Hepatocyte (in vitro differentiated cells): ENCODE results near the gene RASSF3. TPM values are rescaled to one million over a fixed set of nuclear protein-coding genes. Genes with fewer than 3 reads are reported as not detected.

Experiments
- DNase-seq: peaks from one replicate; pipeline ENCODE4 v3.0.0-alpha.2; 2016; ENCODE audit warnings: low spot score
- H2AFZ ChIP-seq: fragments of 200-600 bp; sonication (generic); 2 replicates; pipeline ENCODE4 v1.6.0; 2016; ENCODE audit warnings: antibody characterized with exemption, mild to moderate bottlenecking
- H3K27ac ChIP-seq: fragments of 200-600 bp; sonication (generic); 2 replicates; pipeline ENCODE4 v1.5.1; 2016; ENCODE audit warnings: mild to moderate bottlenecking
- H3K27me3 ChIP-seq: fragments of 200-600 bp; sonication (generic); 2 replicates; pipeline ENCODE4 v1.6.1; 2016
- H3K36me3 ChIP-seq: fragments of 200-600 bp; sonication (generic); replicated peaks from 2 replicates; pipeline ENCODE4 v1.5.1; 2016; ENCODE audit warnings: low read depth; ENCODE audit not compliant: insufficient read depth
- H3K4me1 ChIP-seq: fragments of 200-600 bp; sonication (generic); 2 replicates; pipeline ENCODE4 v1.5.1; 2016; ENCODE audit warnings: mild to moderate bottlenecking, moderate library complexity; ENCODE audit not compliant: insufficient read depth
- H3K4me2 ChIP-seq: fragments of 200-600 bp; sonication (generic); 2 replicates; pipeline ENCODE4 v1.6.0; 2016
- H3K4me3 ChIP-seq: fragments of 200-600 bp; sonication (generic); 2 replicates; pipeline ENCODE4 v1.5.1; 2016; ENCODE audit warnings: mild to moderate bottlenecking
- H3K79me2 ChIP-seq: fragments of 200-600 bp; sonication (generic); 2 replicates; pipeline ENCODE4 v1.6.0; 2017; ENCODE audit warnings: mild to moderate bottlenecking
- H3K9me2 ChIP-seq: fragments of 200-600 bp; sonication (generic); replicated peaks from 2 replicates; pipeline ENCODE4 v1.6.0; 2017; ENCODE audit warnings: mild to moderate bottlenecking; ENCODE audit not compliant: insufficient read depth
- H3K9me3 ChIP-seq: fragments of 200-600 bp; sonication (generic); 2 replicates; pipeline ENCODE4 v1.5.1; 2016; ENCODE audit warnings: low read depth, mild to moderate bottlenecking
- H4K20me1 ChIP-seq: fragments of 200-600 bp; sonication (generic); 2 replicates; pipeline ENCODE4 v1.6.0; 2016; ENCODE audit warnings: mild to moderate bottlenecking; ENCODE audit not compliant: insufficient read depth, poor library complexity, severe bottlenecking
- EZH2 ChIP-seq: fragments of 200-600 bp; sonication (generic); IDR thresholded peaks from 2 replicates; pipeline ENCODE4 v1.6.1; 2016; ENCODE audit warnings: antibody characterized with exemption, mild to moderate bottlenecking, borderline replicate concordance
- EZH2phosphoT487 ChIP-seq: fragments of 200-600 bp; sonication (generic); IDR thresholded peaks from one replicate; pipeline ENCODE4 v1.6.1; 2018; ENCODE audit warnings: antibody characterized with exemption, mild to moderate bottlenecking, low read depth, moderate library complexity; ENCODE audit not compliant: unreplicated experiment, severe bottlenecking
- WGBS: methylation state at CpG from one replicate; pipeline ENCODE4 v1.1.6; 2016; ENCODE audit warnings: low lambda C conversion rate; ENCODE audit errors: missing lambda C conversion rate; 5-methylcytosine and 5-hydroxymethylcytosine counted together
- polyA plus RNA-seq: library from polyadenylated mRNA; unstranded; fragments of >200 nt; fragmentation: Nextera tagmentation; extraction: Ambion mirVana; gene quantifications from 2 replicates; pipeline ENCODE4 v1.2.1, GENCODE V29; 2016
- total RNA-seq: library from RNA; depleted of rRNA; stranded (reverse); fragments of >200 nt; gene quantifications from 2 replicates; pipeline ENCODE4 v1.2.3, GENCODE V29; 2014
- TF ChIP-seq, protein P1 (sequence below): fragments of 200-600 bp; sonication (generic); IDR thresholded peaks from 2 replicates; pipeline ENCODE4 v1.5.1; 2016; ENCODE audit warnings: antibody characterized with exemption, mild to moderate bottlenecking; ENCODE audit not compliant: poor library complexity

The RASSF3 gene
- total and polyA plus RNA-seq, 2 experiments from 2014 or later = 7.8 to 22.3 TPM

DNA sequence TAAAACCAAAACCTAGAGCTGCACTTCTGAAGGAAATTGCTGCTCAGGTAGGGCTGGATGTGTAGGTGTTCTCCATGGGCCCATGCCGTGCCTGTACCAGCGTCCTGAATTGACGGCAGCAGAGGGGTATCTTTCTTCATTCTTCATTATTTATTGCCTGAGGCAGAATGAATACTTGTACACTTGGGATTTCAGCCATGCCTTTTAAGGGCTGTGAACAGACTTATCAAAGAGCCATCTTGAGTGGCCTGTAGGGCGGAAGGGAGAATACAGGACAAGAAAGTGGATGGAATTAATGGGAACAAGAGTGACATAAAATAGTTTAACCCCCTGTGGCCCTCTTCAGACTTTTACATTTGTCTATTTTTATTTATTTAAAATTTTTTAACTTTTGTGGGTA is 61.4 kb downstream of the RASSF3 start:
- no peak overlapping the region for H3K27ac ChIP-seq
- peaks cover 33% of the 10 kb centered on the region for H3K79me2 ChIP-seq
- H2AFZ ChIP-seq = no peak overlapping the region
- H3K4me3 ChIP-seq = no peak overlapping the region
- no peaks in the 10 kb centered on the region for H3K27me3 ChIP-seq
- H4K20me1 ChIP-seq = no peaks in the 10 kb centered on the region
- DNase-seq = no peak
- no peaks in the 10 kb centered on the region for H3K36me3 ChIP-seq
- peaks cover 42% of the 10 kb centered on the region for H3K4me1 ChIP-seq
- no peak overlapping the region for H3K4me2 ChIP-seq
- no peak for TF ChIP-seq EZH2
- TF ChIP-seq, protein P1, sequence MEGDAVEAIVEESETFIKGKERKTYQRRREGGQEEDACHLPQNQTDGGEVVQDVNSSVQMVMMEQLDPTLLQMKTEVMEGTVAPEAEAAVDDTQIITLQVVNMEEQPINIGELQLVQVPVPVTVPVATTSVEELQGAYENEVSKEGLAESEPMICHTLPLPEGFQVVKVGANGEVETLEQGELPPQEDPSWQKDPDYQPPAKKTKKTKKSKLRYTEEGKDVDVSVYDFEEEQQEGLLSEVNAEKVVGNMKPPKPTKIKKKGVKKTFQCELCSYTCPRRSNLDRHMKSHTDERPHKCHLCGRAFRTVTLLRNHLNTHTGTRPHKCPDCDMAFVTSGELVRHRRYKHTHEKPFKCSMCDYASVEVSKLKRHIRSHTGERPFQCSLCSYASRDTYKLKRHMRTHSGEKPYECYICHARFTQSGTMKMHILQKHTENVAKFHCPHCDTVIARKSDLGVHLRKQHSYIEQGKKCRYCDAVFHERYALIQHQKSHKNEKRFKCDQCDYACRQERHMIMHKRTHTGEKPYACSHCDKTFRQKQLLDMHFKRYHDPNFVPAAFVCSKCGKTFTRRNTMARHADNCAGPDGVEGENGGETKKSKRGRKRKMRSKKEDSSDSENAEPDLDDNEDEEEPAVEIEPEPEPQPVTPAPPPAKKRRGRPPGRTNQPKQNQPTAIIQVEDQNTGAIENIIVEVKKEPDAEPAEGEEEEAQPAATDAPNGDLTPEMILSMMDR = no peak
- TF ChIP-seq EZH2phosphoT487 = no peak
- no peaks in the 10 kb centered on the region for H3K9me3 ChIP-seq
- no peaks in the 10 kb centered on the region for H3K9me2 ChIP-seq
- WGBS = 87% methylated on average over 4 of the region's 4 CpGs

DNA sequence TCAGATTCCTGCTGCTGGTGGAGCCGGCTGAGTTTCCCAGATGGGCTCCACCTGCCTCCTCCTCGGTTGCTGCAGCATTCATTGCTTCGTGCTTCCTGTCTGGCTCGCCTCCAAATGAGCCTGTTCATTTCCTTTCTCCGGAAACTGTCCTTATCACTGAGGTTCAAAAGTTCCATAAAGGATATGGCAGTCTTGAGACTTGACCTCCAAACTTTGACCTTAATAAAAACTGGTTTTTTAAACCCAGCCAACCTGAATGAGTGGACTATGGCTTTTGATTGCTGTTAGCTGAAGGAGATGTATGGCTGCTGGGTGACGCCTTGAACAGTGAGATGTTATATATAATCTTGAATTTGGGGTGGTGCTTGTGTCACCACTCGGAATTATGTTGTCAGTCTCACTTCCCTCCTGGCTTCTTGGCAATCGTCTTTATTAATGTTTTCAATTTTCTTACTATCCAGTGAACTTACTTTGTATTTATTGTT is 62.7 kb downstream of the RASSF3 start:
- no peaks in the 10 kb centered on the region for H3K36me3 ChIP-seq
- H3K79me2 ChIP-seq = peaks cover 28% of the 10 kb centered on the region
- peak; percentile 58 for DNase-seq
- H3K9me3 ChIP-seq = no peaks in the 10 kb centered on the region
- WGBS = 38% methylated on average over 8 of the region's 8 CpGs
- H4K20me1 ChIP-seq = no peaks in the 10 kb centered on the region
- H2AFZ ChIP-seq = no peak overlapping the region
- H3K9me2 ChIP-seq = no peaks in the 10 kb centered on the region
- peak overlapping the region; percentile 42 for H3K4me2 ChIP-seq
- H3K27me3 ChIP-seq = no peaks in the 10 kb centered on the region
- TF ChIP-seq EZH2phosphoT487 (no peak), EZH2 (no peak)
- TF ChIP-seq, protein P1 = no peak
- peak overlapping the region; percentile 35 for H3K27ac ChIP-seq
- H3K4me3 ChIP-seq = no peak overlapping the region
- peaks cover 37% of the 10 kb centered on the region for H3K4me1 ChIP-seq

DNA sequence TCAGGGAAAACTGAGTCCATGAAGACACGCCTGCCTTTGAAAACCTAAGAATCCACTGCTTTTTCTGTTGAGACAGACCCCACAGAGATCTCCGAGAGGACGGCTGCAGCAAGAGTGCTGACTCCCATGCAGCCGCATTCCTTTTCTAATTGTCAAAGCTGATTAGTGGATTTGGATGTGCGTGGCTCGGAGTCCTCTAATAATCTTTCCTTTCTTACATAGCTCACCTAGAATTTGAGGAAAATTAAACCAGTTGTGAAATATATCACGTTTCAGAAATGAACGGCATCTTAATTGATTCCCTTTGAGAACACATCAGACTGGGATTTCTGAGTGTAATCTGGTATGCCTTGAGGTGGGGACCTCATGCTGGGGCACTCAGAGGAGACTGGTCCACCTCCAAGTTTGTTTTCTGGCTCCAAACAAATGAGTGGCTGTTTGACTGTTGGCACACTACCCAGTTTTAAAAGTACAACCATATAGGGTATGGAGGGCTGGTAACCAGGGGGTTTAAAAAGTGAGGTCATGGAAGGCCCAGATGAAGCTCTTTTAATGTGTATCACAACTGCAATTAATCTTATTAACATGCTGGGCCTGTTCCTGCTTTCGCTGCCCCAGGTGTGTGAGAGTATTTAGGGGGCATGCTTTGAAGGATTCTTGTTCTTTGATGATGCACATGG is 63.3 kb downstream of the RASSF3 start:
- WGBS = 55% methylated on average over 9 of the region's 9 CpGs
- Histone ChIP-seq H3K36me3 (no peaks in the 10 kb centered on the region), H3K9me3 (no peaks in the 10 kb centered on the region), H4K20me1 (no peaks in the 10 kb centered on the region), H3K27ac (peak overlapping the region; percentile 35), H3K79me2 (peaks cover 25% of the 10 kb centered on the region), H3K4me3 (no peak overlapping the region), H3K4me2 (peak overlapping the region; percentile 42), H3K4me1 (peaks cover 37% of the 10 kb centered on the region), H2AFZ (no peak overlapping the region), H3K27me3 (no peaks in the 10 kb centered on the region), H3K9me2 (no peaks in the 10 kb centered on the region)
- TF ChIP-seq, protein P1 = no peak
- TF ChIP-seq EZH2phosphoT487 = no peak
- no peak for TF ChIP-seq EZH2
- no peak for DNase-seq
